Fibroblast of upper back skin (primary cell): ENCODE measurements around the gene MRTFA.
"Not testable (repeated sequence)": the region's sequence is repeated elsewhere in the genome, so short reads cannot be mapped to it uniquely, and the experiment has no call there.

ENCODE experiments used
- DNase-seq: peaks from one replicate; pipeline ENCODE4 v3.0.0-alpha.2; 2013

MRTFA gene

DNA sequence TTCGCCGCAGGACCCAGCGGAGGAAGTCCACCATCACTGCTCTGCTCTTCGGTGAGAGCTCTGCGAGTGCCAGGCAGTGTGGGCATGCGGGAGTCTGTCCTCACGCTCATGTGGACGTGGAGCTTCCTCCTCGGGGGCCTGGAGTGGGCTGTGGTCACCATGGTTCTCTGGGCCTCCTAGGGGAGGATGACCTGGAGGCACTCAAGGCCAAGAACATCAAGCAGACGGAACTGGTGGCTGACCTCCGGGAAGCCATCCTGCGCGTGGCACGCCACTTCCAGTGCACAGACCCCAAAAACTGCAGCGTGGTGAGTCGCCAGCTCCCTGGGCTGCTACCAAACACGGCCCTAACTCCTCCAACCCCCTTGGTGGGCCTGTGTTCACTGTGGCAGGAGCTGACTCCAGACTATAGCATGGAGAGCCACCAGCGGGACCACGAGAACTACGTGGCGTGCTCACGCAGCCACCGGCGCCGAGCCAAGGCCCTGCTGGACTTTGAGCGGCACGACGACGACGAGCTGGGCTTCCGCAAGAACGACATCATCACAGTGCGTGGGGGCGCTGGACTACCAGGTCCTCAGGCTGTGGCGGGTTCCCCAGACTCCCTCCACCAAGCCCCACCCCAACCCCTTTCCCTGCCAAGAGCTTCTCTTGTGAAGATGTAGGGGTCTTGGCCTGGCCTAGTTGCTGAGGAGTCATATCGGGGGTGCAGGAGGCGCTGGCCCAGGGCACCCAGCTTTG, 229.3 kb downstream of the MRTFA start:
- DNase-seq, result no peak

DNA sequence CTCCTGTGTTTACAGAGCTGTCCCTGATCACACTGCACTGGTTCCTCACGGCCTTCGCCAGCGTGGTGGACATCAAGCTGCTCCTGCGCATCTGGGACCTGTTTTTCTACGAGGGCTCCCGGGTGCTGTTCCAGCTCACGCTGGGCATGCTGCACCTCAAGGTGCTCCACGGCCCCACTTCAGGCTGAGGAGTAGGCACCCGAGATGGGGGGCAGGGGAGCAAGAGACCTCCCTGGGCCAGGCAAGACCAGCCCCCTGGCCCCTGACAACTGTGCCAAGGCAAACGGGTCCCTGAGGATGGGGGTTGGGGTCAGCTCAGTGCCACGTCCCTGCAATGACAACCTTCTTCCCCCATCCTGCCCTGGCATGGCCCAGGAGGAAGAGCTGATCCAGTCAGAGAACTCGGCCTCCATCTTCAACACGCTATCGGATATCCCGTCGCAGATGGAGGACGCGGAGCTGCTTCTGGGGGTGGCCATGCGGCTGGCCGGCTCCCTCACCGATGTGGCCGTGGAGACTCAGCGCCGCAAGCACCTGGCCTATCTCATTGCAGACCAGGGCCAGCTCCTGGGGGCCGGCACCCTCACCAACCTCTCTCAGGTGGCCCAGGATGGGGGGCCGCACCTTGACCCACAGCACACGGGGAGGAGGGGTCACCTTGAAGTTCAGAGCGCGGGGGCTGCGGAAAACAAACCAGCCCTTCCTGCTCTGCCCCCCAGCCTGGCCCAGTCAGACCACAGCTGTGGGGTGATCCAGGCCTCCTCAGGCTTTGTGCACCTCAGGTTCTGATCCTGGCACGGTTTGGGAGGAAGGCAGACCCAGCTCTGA, 230.2 kb downstream of the MRTFA start:
- DNase-seq, result no peak

DNA sequence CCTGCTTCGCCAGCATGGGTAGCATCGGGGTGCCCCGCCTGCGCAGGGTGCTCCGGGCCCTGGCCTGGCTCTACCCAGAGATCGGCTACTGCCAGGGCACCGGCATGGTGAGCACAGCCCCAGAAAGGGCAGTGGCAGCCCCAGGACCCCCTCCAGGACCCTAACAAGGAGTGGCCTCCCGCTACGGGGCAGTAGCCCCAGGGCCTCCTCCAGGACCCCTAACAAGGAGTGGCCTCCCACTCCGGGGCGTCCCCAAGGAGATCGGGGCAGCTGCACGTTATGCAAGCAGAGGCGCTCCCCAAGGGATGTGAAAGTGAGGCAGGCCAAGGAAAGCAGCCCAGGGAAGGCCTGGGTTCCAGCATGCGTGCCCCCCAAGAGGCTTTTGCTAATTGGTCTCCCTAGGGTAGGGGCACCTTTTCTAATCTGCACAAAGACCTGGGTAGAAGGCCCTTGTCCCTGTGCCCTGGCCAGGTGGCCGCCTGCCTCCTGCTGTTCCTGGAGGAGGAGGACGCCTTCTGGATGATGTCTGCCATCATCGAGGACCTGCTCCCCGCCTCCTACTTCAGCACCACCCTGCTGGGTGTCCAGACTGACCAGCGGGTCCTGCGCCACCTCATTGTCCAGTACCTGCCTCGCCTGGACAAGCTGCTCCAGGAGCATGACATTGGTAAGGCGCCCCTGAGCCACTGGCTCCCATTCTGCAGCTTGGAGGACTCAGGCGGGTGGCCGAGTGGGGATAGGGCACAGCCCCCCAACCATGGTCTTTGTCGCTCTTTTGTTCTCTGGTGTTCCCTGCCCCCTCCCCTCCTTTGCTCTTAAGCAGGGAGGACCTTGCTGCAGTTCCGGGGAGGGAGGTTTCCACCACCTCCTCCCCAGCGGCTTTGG, 231.1 kb downstream of the MRTFA start:
- no peak for DNase-seq

DNA sequence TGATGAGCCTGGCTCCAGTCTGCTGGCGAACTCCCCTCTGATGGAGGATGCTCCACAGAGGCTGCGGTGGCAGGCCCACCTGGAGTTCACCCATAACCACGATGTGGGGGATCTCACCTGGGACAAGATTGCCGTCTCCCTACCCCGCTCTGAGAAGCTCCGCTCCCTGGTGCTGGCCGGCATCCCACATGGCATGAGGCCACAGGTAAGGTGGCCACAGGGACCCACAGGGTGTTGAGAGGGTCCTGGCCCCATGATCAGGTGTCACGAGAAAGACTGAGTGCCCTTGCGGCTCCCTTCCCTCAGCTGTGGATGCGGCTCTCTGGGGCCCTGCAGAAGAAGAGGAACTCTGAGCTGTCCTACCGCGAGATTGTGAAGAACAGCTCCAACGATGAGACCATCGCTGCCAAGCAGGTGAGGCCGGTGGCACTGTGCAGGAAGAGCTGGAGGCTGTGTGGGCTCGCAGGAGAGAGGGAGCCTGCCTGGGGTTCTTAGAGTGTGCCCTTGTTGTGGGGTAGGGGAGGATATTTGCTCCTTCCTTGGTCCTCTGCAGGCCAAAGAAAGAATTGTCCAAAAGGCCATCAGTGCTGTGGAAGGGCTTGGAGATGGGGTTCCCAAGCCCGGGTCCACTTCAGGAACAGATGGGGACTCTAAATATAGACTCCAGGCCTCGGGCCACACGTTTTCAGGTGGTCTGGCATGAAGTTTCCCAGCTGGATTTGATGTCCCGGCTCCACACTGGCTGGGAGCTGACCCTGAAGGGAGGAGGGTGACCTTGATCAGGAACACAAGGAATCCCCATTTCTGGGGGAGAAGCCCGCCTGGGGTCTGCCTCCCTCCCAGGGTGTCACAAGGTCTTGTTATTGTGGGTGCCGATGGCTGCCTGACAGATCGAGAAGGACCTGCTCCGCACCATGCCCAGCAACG, 232.0 kb downstream of the MRTFA start:
- no peak for DNase-seq

DNA sequence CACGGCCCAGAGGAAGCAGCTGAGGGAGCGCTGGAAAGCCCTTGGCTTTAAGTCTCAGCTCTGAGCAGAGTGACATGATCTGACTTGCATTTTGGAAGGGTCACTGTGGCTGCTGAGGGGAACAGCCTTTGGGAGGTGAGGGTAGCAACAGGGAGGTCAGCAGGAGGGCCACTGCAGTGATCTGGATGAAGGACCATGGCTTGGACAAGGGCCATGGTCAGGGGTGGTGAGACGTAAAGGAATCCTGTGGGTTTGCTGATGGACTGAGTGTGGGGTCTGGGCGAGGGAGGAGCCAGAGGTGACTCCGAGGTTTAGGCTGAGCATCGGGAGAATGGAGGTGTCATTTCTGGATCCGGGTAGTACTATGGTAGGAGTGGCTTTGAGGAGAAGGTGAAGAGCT, 232.9 kb downstream of the MRTFA start:
- DNase-seq, result no peak

DNA sequence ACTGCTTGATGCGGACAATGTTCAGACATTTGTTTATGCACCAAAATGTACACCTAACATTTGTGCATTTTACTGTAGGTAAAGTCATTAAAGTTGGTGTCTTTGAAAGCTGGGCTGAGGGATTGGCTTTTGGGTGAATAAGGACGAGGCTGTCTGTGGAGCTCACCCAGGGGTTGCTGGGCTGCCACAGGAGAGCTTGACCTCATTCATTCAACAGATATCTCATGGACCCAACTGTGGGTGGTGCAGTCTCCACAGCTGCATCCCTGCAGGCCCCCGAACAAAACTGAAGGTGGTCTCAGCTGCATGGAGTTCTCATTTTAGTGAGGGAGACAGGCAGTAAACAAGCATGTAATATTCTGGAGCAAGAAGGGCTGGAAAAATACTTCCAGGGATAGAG, 233.4 kb downstream of the MRTFA start:
- DNase-seq, result no peak

DNA sequence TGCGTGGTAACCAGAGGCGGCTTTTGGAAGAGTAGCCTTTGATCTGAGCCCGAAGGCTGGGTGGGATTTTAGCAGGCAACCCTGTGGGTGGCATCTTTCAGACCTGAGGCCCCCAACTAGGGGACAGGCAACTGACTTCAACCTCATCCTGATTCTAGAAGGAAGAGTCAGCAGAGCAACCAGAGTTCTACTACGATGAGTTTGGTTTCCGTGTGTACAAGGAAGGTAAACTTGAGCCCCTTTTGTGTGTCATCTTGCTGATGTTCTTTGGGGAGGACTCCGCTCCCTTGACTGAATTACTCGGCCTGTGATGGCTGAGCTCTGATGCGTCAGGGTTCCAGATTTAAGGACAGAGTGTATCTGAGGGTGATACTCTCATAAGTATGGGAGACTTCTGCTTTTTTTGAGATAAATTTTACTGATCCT, 234.5 kb downstream of the MRTFA start:
- DNase-seq, result no peak

DNA sequence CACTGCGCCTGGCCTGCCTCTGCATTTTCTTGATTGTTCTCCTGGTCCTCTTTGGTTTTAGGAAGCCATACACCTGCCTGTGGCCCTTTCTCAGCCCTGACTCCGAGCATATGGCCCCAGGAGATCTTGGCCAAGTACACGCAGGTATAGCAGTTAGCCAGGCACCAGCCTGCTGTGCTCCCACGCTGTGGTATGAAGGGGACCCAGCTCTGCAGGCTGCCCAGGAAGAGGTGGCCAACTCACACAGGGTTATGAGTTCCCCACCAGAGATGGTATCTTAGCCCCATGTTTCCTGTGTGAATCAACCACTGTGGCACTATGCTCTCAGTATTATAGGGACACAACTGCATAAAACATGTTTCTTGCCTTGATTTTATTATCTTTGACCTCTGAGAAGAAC, 235.0 kb downstream of the MRTFA start:
- no peak for DNase-seq

DNA sequence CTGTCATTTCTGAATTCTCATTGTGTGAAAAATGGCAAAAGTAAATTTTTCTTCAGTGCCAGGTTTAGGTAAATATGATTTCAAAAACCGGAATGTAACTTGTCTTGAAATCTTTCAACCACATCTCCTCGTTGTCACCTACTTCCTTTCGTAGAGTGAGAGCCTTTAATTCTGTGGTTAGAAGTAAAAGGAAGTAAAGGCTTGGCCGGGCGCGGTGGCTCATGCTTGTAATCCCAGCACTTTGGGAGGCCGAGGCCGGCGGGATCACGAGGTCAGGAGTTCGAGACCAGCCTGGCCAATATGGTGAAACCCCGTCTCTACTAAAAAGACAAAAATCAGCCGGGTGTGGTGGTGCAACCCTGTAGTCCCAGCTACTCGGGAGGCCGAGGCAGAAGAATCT, 236.4 kb downstream of the MRTFA start:
- DNase-seq, result no peak

DNA sequence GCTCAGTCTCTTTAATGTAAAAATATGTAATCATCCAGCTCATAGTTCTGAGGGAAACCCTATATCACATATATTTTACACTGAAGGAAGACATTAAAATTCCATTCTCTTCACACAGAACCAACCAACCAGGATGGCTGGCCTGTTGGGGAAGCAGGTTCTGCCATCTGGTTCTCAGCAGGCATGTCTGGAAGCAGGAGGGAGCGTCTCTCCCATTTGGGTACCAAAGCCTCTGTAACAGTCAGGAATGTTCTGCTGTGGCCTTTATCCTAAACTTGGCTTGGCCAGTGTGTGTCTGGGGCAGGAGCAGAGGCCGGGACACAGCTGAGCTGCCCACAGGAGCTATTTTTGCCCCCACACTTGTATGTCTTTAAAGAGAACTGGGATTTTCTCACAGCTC, 236.9 kb downstream of the MRTFA start:
- peak; percentile 70 for DNase-seq

DNA sequence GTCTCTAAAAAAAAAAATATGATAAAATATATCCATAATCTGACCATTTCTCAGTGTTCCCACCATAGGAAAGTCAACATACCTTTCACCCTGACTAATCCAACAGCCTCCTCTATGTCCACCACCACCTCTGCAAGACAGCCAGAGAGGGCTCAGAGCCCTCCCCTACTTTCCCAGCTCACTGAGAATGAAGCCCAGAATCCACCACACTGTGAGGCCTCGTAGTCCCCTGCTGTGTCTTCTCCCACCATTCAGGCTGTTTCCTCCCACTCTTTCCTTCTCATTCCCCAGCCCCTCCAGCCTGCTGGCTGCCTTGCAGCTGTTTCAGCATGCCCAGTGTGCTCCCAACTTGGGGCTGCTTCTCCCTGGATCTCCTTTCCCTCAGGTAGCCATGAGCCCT, 239.1 kb downstream of the MRTFA start:
- DNase-seq, result peak; percentile 31

DNA sequence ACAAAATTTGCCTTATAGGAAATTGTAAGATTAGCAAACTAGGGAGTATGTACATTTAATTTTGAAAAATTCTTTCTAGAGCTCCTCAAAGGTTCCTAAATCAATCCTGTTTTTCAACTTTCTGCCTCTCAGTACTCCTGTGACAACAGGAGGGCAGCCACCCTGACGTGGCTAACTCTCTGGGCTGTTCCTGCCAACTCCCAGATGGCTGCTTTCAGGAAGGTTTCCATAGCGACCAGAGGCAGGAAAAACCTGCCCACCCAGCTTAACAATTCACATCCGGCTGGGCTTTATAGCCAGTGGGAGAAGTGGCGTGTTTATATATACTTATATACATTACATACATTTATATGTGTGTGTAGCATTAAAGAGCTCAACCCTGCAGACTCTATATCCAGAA, 239.6 kb downstream of the MRTFA start:
- peak; percentile 74 for DNase-seq

DNA sequence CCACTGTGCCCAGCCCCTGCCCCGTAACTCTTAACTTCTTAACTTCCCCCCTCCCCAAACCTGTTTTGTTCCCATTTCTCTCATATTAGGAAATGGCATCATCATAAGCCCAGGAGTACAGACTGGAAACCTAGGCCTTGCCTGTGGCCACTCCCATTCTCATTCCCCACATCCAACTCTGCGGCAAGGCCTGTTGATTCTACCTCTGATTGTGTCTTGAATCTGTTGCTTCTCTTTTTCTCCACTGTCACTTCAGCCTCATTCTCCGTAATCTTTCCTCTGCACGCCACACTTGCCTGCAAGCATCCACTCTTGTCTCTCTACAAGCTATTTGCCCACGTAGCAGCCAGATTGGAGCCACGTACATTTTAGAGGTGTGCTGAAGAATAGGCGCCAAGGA, 240.9 kb downstream of the MRTFA start:
- DNase-seq, result no peak

DNA sequence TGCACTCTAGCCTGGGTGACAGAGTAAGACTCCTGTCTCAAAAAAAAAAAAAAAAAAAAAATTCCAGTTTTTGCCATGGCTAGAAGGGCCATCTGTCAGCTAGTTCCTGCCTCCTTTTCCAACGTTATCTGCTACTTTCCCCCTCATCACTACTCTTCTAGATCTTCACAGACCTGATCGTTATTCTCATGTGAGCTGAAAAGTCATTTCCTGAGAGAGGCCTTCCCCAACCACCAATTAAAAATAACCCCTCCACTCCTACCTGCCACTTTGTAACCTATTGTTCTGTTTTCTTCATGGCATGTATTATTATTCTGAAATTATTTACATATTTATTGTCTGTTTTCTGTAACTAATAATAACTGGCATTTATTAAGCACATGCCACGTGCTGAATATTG, 241.9 kb downstream of the MRTFA start:
- DNase-seq, result no peak

DNA sequence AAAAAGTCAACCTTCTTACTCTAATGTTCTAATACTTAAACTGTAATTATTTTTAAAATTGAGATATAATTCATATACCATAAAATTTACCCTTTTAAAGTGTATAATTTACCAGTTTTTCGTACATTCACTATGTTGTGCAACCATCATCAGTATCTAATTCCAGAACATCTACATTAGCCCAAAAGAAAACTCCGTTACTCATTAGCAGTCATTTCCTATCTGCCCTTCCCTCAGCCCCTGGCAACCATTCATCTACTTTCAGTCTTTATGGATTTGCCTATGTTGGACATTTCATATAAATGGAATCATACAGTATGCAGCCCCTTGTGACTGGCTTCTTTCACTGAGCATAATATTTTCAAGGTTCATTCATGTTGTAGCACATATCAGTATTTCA, 243.9 kb downstream of the MRTFA start:
- DNase-seq, result peak; percentile 9

DNA sequence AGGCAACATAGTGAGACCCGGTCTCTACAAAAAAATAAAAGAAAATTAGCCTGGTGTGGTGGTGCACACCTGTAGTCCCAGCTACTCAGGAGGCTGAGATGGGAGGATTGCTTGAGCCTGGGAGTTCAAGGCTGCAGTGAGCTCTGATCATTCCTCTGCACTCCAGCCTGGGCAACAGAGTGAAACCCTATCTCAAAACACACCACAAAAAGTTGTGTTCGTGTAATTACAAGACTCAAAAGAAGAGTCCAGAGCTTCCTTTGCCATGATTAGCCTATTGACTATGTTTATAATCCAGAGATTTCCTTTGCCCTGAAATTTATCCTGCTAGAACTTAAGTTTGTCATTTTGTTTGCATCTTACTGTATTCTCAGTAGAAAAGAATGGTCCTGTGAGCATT, 245.1 kb downstream of the MRTFA start:
- no peak for DNase-seq

DNA sequence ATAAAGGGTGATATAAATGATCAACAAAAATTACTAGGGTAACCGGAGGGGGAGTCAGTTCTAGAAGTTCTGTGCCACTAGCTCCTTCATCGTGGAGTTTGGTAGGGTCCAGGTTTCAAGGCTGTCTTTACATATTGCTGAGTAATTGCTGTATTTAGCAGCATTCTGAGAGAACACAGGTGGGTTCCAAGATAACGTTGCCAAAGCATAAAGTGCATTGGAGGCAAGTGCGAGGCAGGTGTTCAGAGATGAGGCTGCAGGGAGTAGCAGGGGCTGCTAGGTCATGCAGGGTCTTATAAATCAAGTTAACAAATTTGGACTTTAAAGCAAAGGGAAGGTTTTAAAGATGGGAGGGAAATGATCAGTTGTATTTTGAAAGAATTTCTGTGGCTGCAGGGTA, 248.3 kb downstream of the MRTFA start:
- DNase-seq, result no peak

DNA sequence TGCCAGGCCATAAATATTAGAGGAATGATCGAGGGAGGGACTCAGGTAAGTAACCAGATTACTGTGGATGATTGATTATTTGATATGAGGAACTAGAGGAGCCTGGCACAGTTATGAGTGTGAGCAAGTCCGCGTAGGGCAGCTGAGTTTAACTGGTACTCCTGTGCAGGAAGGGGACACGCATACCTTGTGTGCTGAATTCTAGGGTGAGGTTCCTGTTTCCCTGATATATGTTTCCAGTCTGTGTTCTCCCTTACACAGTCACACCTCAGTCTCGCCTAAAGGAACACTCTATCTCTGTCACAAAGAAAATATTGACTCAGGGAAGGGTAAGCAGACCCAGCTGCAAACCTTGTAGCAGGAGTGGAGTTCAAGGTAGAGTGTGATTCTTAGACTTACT, 248.8 kb downstream of the MRTFA start:
- no peak for DNase-seq

DNA sequence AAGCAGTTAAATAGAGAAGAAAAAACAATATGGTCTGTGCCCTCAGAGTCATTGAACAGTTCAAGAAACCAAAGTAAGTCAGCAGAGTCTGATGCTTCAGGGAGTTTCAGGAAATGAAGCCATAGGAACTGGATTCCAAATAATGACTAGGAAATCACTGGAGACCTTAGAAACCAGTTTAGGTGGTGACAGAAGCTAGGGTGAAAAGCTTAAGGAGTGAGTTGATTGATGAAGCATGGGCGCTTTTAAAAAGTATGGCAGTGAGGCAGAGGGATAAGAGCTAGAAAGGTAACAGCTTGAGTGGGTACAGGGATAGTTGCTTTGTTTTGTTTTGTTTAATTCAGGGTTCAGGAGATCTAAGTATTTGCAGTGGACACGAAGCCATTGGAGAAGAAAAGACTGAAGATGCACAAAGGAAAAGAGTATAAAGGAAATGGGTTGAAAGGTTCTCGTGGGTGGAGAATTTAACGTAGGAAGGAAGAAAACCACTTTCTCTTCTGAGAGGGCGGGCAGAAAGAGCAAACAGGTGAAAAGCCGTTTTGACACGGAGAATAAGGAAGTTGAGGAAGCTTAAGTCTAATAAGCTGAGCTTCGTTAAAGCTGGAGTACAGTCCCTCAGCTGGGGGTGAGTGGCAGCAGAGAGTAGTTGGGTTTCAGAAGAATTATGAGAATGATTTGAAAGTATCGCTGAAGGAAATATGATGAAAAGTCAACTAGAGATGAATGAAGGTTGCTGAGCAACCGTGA, 251.3 kb downstream of the MRTFA start:
- no peak for DNase-seq

DNA sequence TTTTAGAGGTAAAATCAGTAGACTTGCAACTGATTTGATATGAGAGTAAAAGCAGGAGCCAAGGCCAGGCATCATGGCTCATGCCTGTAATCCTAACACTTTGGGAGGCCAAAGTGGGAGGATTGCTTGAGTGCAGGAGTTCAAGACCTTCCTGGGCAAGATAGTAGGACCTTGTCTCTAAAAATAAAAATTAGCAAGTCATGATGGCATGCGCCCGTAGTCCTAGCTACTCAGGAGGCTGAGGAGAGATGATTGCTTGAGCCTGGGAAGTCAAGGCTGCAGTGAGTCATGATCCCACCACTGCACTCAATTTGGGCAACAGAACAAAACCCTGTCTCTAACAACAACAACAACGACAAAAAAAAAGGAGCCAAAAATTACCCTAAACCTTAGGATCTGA, 252.6 kb downstream of the MRTFA start:
- DNase-seq, result peak; percentile 54

DNA sequence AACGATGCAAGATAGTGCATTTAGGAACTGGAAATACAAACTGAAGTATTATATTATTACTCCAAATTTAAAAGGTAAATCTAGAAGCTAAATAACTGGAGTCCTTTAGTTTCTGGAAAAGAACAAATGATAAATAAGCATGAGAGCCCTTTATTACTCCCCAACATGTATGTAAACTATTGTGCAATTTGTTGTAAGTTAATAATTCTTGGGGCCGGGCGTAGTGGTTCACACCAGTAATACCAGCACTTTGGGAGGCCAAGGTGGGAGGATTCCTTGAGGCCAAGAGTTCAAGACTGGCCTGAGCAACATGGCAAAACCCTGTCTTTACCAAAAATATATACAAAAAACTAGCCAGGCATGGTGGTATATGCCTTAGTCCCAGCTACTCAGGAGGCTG, 255.1 kb downstream of the MRTFA start:
- DNase-seq, result no peak

DNA sequence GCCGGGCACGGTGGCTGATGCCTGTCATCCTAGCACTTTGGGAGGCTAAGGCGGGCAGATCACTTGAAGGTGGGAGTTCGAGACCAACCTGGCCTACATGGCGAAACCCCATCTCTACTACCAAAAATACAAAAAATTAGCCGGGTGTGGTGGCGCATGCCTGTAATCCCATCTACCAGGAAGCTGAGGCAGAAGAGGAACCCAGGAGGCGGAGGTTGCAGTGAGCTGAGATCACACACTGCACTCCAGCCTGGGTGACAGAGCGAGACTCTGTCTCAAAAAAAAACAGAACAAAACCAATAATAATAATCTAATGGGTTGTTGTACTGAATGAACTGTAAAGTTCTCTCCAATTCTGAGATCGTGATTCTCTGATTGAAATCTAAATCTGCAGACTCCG, 258.1 kb downstream of the MRTFA start:
- not testable (repeated sequence) for DNase-seq
